HG03097 (cell line): ENCODE results near the gene KIF26A.

Source experiments
- ATAC-seq: cut with Tn5 transposase; IDR thresholded peaks from one replicate; pipeline ENCODE4 v1.9.1; 2021; ENCODE audit not compliant: unreplicated experiment, low FRiP score

KIF26A gene

GRCh38 chr14:104138098-104138717 is at the start of gene KIF26A:
KIF26A (plus strand) TSS chr14:104138587; CDS start chr14:104138723, 136 bp downstream.
- ATAC-seq, result no peak

- ATAC-seq, result no peak
Measured at GRCh38 chr14:104090071-104090748, 48.2 kb upstream of the KIF26A start.

GRCh38 chr14:104091061-104091926 is 47.1 kb upstream of the KIF26A start:
- no peak for ATAC-seq

GRCh38 chr14:104091927-104092771 is 46.2 kb upstream of the KIF26A start:
- ATAC-seq, result no peak

- ATAC-seq, result no peak
Measured at GRCh38 chr14:104092931-104093365, 45.4 kb upstream of the KIF26A start.

GRCh38 chr14:104093366-104094055 is 44.9 kb upstream of the KIF26A start:
- no peak for ATAC-seq

- no peak for ATAC-seq
Measured at GRCh38 chr14:104094056-104094708, 44.2 kb upstream of the KIF26A start.

- ATAC-seq, result no peak
Measured at GRCh38 chr14:104094709-104095425, 43.5 kb upstream of the KIF26A start.

GRCh38 chr14:104095426-104096310 is 42.7 kb upstream of the KIF26A start:
- no peak for ATAC-seq

GRCh38 chr14:104096318-104096717 is 42.1 kb upstream of the KIF26A start:
- no peak for ATAC-seq

- no peak for ATAC-seq
Measured at GRCh38 chr14:104096751-104097700, 41.4 kb upstream of the KIF26A start.

- ATAC-seq, result no peak
Measured at GRCh38 chr14:104098272-104099095, 39.9 kb upstream of the KIF26A start.

GRCh38 chr14:104099096-104100041 is 39.0 kb upstream of the KIF26A start:
- no peak for ATAC-seq

GRCh38 chr14:104100171-104101085 is 38.0 kb upstream of the KIF26A start:
- no peak for ATAC-seq
